Measurements from ENCODE around the gene FOSL1. TPM values are rescaled to one million over a fixed set of nuclear protein-coding genes. Genes with fewer than 3 reads are reported as not detected.
A peak's percentile ranks its signal among the peaks of the same experiment; 100 is the strongest.

Gene FOSL1
- not detected in 2 replicates for total RNA-seq (2014; rRNA removed; shearing (Covaris generic); ENCODE audit: low replicate concordance)

GRCh38 chr11:65900125-65900898 lies at the start of gene FOSL1:
Gene FOSL1 (minus strand): TSS chr11:65900388. CDS start chr11:65900339, 49 bp downstream.
- Histone ChIP-seq H3K27me3 (ENCODE audit: low read length) (no peaks in the 10 kb centered on the region), H3K9me2 (replicated peaks; ENCODE audit: insufficient read depth, low read length) (no peaks in the 10 kb centered on the region), H3K36me3 (ENCODE audit: insufficient read depth, low read length) (no peaks in the 10 kb centered on the region), H4K20me1 (ENCODE audit: insufficient read depth, low read depth, low read length) (no peaks in the 10 kb centered on the region), H3K4me1 (ENCODE audit: low read length) (peaks cover 11% of the 10 kb centered on the region), H3K4me2 (ENCODE audit: low read depth, low read length, poor library complexity, severe bottlenecking) (peak within 1 kb of the TSS; percentile 69), H3K9ac (ENCODE audit: low read length) (0 out of 2 replicates have a peak within 1 kb of the TSS, but pooled peaks have one; percentile 27), H3K79me2 (ENCODE audit: low read length) (no peaks in the 10 kb centered on the region), H3K27ac (ENCODE audit: low read length) (no peak within 1 kb of the TSS), H2AFZ (ENCODE audit: low read length) (no peak within 1 kb of the TSS), H3K4me3 (ENCODE audit: low read length) (peak within 1 kb of the TSS; percentile 55; the same call in 1 of the 2 replicates), H3K9me3 (ENCODE audit: low read length) (no peaks in the 10 kb centered on the region)
- DNase-seq: peak; percentile 87

- no peaks in the 10 kb centered on the region for H3K4me1 ChIP-seq (ENCODE audit: low read length)
- no peak overlapping the region for H3K27ac ChIP-seq (ENCODE audit: low read length)
- H2AFZ ChIP-seq (ENCODE audit: low read length): no peak overlapping the region
- no peaks in the 10 kb centered on the region for H3K36me3 ChIP-seq (ENCODE audit: insufficient read depth, low read length)
- H3K27me3 ChIP-seq (ENCODE audit: low read length): no peaks in the 10 kb centered on the region
- H3K4me2 ChIP-seq (ENCODE audit: low read depth, low read length, poor library complexity, severe bottlenecking): no peak overlapping the region
- no peak for DNase-seq
- H4K20me1 ChIP-seq (ENCODE audit: insufficient read depth, low read depth, low read length): no peaks in the 10 kb centered on the region
- H3K9me3 ChIP-seq (ENCODE audit: low read length): no peaks in the 10 kb centered on the region
- no peaks in the 10 kb centered on the region for H3K79me2 ChIP-seq (ENCODE audit: low read length)
- no peak overlapping the region for H3K9ac ChIP-seq (ENCODE audit: low read length)
- H3K4me3 ChIP-seq (ENCODE audit: low read length): no peak overlapping the region
- no peaks in the 10 kb centered on the region for H3K9me2 ChIP-seq (replicated peaks; ENCODE audit: insufficient read depth, low read length)
Observed at GRCh38 chr11:65947603-65948125, 47.5 kb upstream of the FOSL1 start.

- no peak for DNase-seq
- H3K4me2 ChIP-seq (ENCODE audit: low read depth, low read length, poor library complexity, severe bottlenecking): no peak overlapping the region
- no peak overlapping the region for H2AFZ ChIP-seq (ENCODE audit: low read length)
- no peak overlapping the region for H3K4me3 ChIP-seq (ENCODE audit: low read length)
- no peaks in the 10 kb centered on the region for H3K4me1 ChIP-seq (ENCODE audit: low read length)
- H3K27me3 ChIP-seq (ENCODE audit: low read length): no peaks in the 10 kb centered on the region
- H3K36me3 ChIP-seq (ENCODE audit: insufficient read depth, low read length): no peaks in the 10 kb centered on the region
- no peaks in the 10 kb centered on the region for H3K79me2 ChIP-seq (ENCODE audit: low read length)
- no peak overlapping the region for H3K9ac ChIP-seq (ENCODE audit: low read length)
- no peaks in the 10 kb centered on the region for H3K9me2 ChIP-seq (replicated peaks; ENCODE audit: insufficient read depth, low read length)
- H4K20me1 ChIP-seq (ENCODE audit: insufficient read depth, low read depth, low read length): no peaks in the 10 kb centered on the region
- H3K9me3 ChIP-seq (ENCODE audit: low read length): no peaks in the 10 kb centered on the region
- H3K27ac ChIP-seq (ENCODE audit: low read length): no peak overlapping the region
Observed at GRCh38 chr11:65947133-65947532, 46.9 kb upstream of the FOSL1 start.

- Histone ChIP-seq H3K4me1 (ENCODE audit: low read length) (peaks cover 1% of the 10 kb centered on the region), H3K27ac (ENCODE audit: low read length) (no peak overlapping the region), H2AFZ (ENCODE audit: low read length) (no peak overlapping the region), H3K4me3 (ENCODE audit: low read length) (no peak overlapping the region), H3K4me2 (ENCODE audit: low read depth, low read length, poor library complexity, severe bottlenecking) (no peak overlapping the region), H3K79me2 (ENCODE audit: low read length) (no peaks in the 10 kb centered on the region), H3K27me3 (ENCODE audit: low read length) (no peaks in the 10 kb centered on the region), H3K9me2 (replicated peaks; ENCODE audit: insufficient read depth, low read length) (no peaks in the 10 kb centered on the region), H3K36me3 (ENCODE audit: insufficient read depth, low read length) (no peaks in the 10 kb centered on the region), H4K20me1 (ENCODE audit: insufficient read depth, low read depth, low read length) (no peaks in the 10 kb centered on the region), H3K9me3 (ENCODE audit: low read length) (no peaks in the 10 kb centered on the region), H3K9ac (ENCODE audit: low read length) (no peak overlapping the region)
- DNase-seq: no peak
Observed at GRCh38 chr11:65946655-65947054, 46.5 kb upstream of the FOSL1 start.

GRCh38 chr11:65945941-65946558 lies 45.9 kb upstream of the FOSL1 start:
- no peaks in the 10 kb centered on the region for H3K9me2 ChIP-seq (replicated peaks; ENCODE audit: insufficient read depth, low read length)
- DNase-seq: no peak

GRCh38 chr11:65945430-65945911 lies 45.3 kb upstream of the FOSL1 start, which contains the start of gene TSGA10IP:
Gene TSGA10IP (plus strand): TSS chr11:65945480. CDS start chr11:65945676, 196 bp downstream.
- Histone ChIP-seq H3K27ac (ENCODE audit: low read length) (no peak within 1 kb of the TSS), H3K27me3 (ENCODE audit: low read length) (no peaks in the 10 kb centered on the region), H3K36me3 (ENCODE audit: insufficient read depth, low read length) (no peaks in the 10 kb centered on the region), H3K9me2 (replicated peaks; ENCODE audit: insufficient read depth, low read length) (no peaks in the 10 kb centered on the region), H2AFZ (ENCODE audit: low read length) (no peak within 1 kb of the TSS), H3K79me2 (ENCODE audit: low read length) (no peaks in the 10 kb centered on the region), H3K4me3 (ENCODE audit: low read length) (no peak within 1 kb of the TSS), H3K9me3 (ENCODE audit: low read length) (no peaks in the 10 kb centered on the region), H3K9ac (ENCODE audit: low read length) (no peak within 1 kb of the TSS), H3K4me2 (ENCODE audit: low read depth, low read length, poor library complexity, severe bottlenecking) (no peak within 1 kb of the TSS), H3K4me1 (ENCODE audit: low read length) (peaks cover 4% of the 10 kb centered on the region), H4K20me1 (ENCODE audit: insufficient read depth, low read depth, low read length) (no peaks in the 10 kb centered on the region)
- DNase-seq: no peak

More at GRCh38 chr11:65945941-65946558, 45.9 kb upstream of the FOSL1 start:
- Histone ChIP-seq H4K20me1 (ENCODE audit: insufficient read depth, low read depth, low read length) (no peaks in the 10 kb centered on the region), H3K9ac (ENCODE audit: low read length) (no peak overlapping the region), H2AFZ (ENCODE audit: low read length) (no peak overlapping the region), H3K36me3 (ENCODE audit: insufficient read depth, low read length) (no peaks in the 10 kb centered on the region), H3K4me2 (ENCODE audit: low read depth, low read length, poor library complexity, severe bottlenecking) (no peak overlapping the region), H3K27me3 (ENCODE audit: low read length) (no peaks in the 10 kb centered on the region), H3K79me2 (ENCODE audit: low read length) (no peaks in the 10 kb centered on the region), H3K9me3 (ENCODE audit: low read length) (no peaks in the 10 kb centered on the region), H3K4me3 (ENCODE audit: low read length) (no peak overlapping the region), H3K4me1 (ENCODE audit: low read length) (peaks cover 4% of the 10 kb centered on the region), H3K27ac (ENCODE audit: low read length) (no peak overlapping the region)

GRCh38 chr11:65944767-65945166 lies 44.6 kb upstream of the FOSL1 start:
- no peaks in the 10 kb centered on the region for H3K79me2 ChIP-seq (ENCODE audit: low read length)
- H3K9me2 ChIP-seq (replicated peaks; ENCODE audit: insufficient read depth, low read length): no peaks in the 10 kb centered on the region
- no peak overlapping the region for H3K4me3 ChIP-seq (ENCODE audit: low read length)
- H3K36me3 ChIP-seq (ENCODE audit: insufficient read depth, low read length): no peaks in the 10 kb centered on the region
- H2AFZ ChIP-seq (ENCODE audit: low read length): no peak overlapping the region
- peaks cover 4% of the 10 kb centered on the region for H3K4me1 ChIP-seq (ENCODE audit: low read length)
- DNase-seq: no peak
- H3K9me3 ChIP-seq (ENCODE audit: low read length): no peaks in the 10 kb centered on the region
- H3K9ac ChIP-seq (ENCODE audit: low read length): no peak overlapping the region
- no peak overlapping the region for H3K4me2 ChIP-seq (ENCODE audit: low read depth, low read length, poor library complexity, severe bottlenecking)
- H3K27ac ChIP-seq (ENCODE audit: low read length): no peak overlapping the region
- H4K20me1 ChIP-seq (ENCODE audit: insufficient read depth, low read depth, low read length): no peaks in the 10 kb centered on the region
- no peaks in the 10 kb centered on the region for H3K27me3 ChIP-seq (ENCODE audit: low read length)

GRCh38 chr11:65944191-65944590 lies 44.0 kb upstream of the FOSL1 start:
- no peaks in the 10 kb centered on the region for H4K20me1 ChIP-seq (ENCODE audit: insufficient read depth, low read depth, low read length)
- DNase-seq: no peak
- H3K9me3 ChIP-seq (ENCODE audit: low read length): no peaks in the 10 kb centered on the region
- H2AFZ ChIP-seq (ENCODE audit: low read length): no peak overlapping the region
- no peaks in the 10 kb centered on the region for H3K9me2 ChIP-seq (replicated peaks; ENCODE audit: insufficient read depth, low read length)
- H3K4me3 ChIP-seq (ENCODE audit: low read length): no peak overlapping the region
- no peaks in the 10 kb centered on the region for H3K36me3 ChIP-seq (ENCODE audit: insufficient read depth, low read length)
- H3K27me3 ChIP-seq (ENCODE audit: low read length): no peaks in the 10 kb centered on the region
- no peak overlapping the region for H3K9ac ChIP-seq (ENCODE audit: low read length)
- no peaks in the 10 kb centered on the region for H3K79me2 ChIP-seq (ENCODE audit: low read length)
- no peak overlapping the region for H3K4me2 ChIP-seq (ENCODE audit: low read depth, low read length, poor library complexity, severe bottlenecking)
- no peak overlapping the region for H3K27ac ChIP-seq (ENCODE audit: low read length)
- peaks cover 4% of the 10 kb centered on the region for H3K4me1 ChIP-seq (ENCODE audit: low read length)
